GM12873 (cell line): ENCODE measurements around the gene ZNF814.
A peak's percentile ranks its signal among the peaks of the same experiment; 100 is the strongest.
"Not testable (repeated sequence)": the region's sequence is repeated elsewhere in the genome, so short reads cannot be mapped to it uniquely, and the experiment has no call there.

Experiments used
- CTCF ChIP-seq: IDR thresholded peaks from 2 replicates; pipeline ENCODE4 v1.5.1; 2012; ENCODE audit warnings: low read depth, mild to moderate bottlenecking, moderate library complexity, low read length, control low read depth; ENCODE audit not compliant: insufficient read depth; ENCODE audit errors: missing control alignments

The ZNF814 gene

GRCh38 chr19:57872450-57872849 is 16.4 kb downstream of the ZNF814 start:
- TF ChIP-seq CTCF, result no peak

- no peak for TF ChIP-seq CTCF
Measured at GRCh38 chr19:57870225-57870624, 18.6 kb downstream of the ZNF814 start.

- TF ChIP-seq CTCF, result no peak
Measured at GRCh38 chr19:57867868-57868492, 20.9 kb downstream of the ZNF814 start.

- TF ChIP-seq CTCF, result no peak
Measured at GRCh38 chr19:57850553-57851017, 38.3 kb downstream of the ZNF814 start.

- not testable (repeated sequence) for TF ChIP-seq CTCF
Measured at GRCh38 chr19:57849666-57850473, 39.0 kb downstream of the ZNF814 start, which contains the start of gene ZNF587. Gene ZNF587, plus strand, starts transcription at chr19:57849859. Its CDS starts 180 bp downstream, at chr19:57850039.

- no peak for TF ChIP-seq CTCF
Measured at GRCh38 chr19:57841122-57841763, 47.6 kb downstream of the ZNF814 start.

- peak; percentile 43 for TF ChIP-seq CTCF
Measured at GRCh38 chr19:57830071-57830602, 58.7 kb downstream of the ZNF814 start, which contains the start of gene ZNF587B. Gene ZNF587B, plus strand, starts transcription at chr19:57830299. Its CDS starts 230 bp downstream, at chr19:57830529.
